GM18867 (cell line): ENCODE data around the gene MDM4.
"Not testable (repeated sequence)": the region's sequence is repeated elsewhere in the genome, so short reads cannot be mapped to it uniquely, and the experiment has no call there.

Experiments used
- ATAC-seq: cut with Tn5 transposase; IDR thresholded peaks from one replicate; pipeline ENCODE4 v1.9.1; 2021; ENCODE audit warnings: mild to moderate bottlenecking, moderate library complexity; ENCODE audit not compliant: unreplicated experiment

MDM4 gene

DNA sequence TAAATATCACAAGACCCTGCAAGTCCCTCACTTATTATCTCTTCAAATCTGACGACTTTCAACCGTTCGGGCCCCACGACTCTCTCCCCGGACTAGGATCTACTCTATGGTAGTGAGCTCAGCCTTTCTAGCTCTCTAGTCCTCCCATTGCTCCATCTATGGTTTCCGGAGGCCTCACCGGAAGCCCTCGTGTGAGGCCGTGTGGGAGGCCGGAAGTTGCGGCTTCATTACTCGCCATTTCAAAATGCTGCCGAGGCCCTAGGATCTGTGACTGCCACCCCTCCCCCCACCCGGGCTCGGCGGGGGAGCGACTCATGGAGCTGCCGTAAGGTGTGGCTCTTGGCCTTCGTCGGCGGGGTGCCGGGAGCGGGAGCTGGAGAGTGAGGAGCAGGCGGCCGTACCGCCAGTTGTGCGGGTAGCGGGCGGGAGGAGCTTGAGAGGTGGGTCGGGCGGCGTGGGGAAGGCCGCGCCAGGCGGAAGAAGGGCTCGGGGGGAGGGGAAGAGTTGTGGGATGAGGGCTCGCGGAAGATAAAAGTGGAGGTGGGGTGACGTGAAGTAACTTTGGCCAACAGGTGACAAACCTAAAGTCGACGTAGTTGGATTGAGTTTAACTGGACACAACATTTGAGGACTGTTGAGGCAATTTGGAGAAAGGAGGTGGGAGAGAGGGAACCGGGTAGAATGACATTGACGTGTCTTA is at the start of gene MDM4:
Gene MDM4, plus strand, starts transcription at position 227 of the 700 bp plus-strand sequence. CDS start 9,113 bp downstream, outside the sequence.
- peak; percentile 72 for ATAC-seq

- ATAC-seq, result no peak
These were observed 49.5 kb upstream of the MDM4 start for GRCh38 chr1:204466416-204467405.

- no peak for ATAC-seq
These were observed 48.0 kb upstream of the MDM4 start for GRCh38 chr1:204468206-204468605.

- ATAC-seq, result no peak
These were observed 47.4 kb upstream of the MDM4 start for GRCh38 chr1:204468766-204469302.

GRCh38 chr1:204469304-204469703 is 46.9 kb upstream of the MDM4 start:
- no peak for ATAC-seq

DNA sequence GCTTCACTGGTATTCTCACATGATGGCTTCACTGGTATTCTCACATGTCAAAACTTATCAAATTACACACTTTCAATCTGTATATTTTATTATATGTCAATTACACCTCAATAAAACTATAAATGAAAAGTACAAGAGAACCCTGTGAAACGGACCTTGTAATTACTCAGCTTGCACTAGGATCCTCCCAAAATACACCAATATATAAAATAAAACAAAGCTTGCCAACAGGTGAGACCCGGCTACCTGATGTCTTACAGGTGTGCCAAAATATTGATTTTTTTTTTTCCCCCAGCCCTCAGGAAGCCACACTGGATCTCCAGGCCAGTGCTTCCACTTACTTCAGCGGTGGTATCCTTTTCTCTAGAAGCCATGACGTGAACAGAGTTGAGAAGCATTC is 44.5 kb upstream of the MDM4 start:
- no peak for ATAC-seq

- no peak for ATAC-seq
These were observed 43.5 kb upstream of the MDM4 start for GRCh38 chr1:204472660-204473059.

GRCh38 chr1:204473400-204473965 is 42.7 kb upstream of the MDM4 start:
- no peak for ATAC-seq

DNA sequence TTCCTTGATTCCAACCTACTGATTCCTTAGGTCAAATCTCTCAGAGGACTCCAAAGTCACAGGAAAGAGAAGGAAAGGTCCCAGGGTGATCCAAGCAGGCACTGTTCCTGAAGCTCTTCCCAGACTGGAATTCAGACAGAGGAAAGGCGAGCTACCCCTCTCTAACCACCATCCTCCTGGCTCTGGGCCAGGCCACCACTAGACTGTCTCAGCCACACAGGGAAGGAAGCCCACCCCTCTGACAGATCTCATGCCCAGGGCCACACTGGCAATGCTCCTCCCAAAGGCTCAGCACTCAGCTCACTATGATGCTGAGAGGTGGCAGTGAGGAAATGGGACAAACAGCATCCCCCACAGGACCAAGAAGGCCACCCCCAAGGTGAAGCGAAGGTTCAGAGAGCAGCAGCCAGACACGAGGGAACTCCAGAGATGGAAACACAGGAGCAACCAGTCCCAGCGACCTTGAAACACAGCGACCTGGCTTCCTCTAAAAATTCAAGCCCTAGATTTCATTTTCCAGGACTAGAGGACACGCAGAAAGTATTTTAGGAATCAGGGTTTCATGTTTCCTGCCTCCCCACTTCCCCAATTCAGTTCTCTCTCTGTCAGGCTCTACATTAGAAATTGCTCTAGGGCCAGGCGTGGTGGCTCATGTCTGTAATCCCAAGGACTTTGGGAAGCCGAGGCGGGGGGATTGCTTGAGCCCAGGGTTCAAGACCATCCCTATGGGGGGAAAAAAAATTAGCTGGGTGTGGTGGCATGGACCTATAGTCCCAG is 40.4 kb upstream of the MDM4 start:
- ATAC-seq, result no peak

GRCh38 chr1:204476563-204476962 is 39.6 kb upstream of the MDM4 start:
- ATAC-seq, result no peak

DNA sequence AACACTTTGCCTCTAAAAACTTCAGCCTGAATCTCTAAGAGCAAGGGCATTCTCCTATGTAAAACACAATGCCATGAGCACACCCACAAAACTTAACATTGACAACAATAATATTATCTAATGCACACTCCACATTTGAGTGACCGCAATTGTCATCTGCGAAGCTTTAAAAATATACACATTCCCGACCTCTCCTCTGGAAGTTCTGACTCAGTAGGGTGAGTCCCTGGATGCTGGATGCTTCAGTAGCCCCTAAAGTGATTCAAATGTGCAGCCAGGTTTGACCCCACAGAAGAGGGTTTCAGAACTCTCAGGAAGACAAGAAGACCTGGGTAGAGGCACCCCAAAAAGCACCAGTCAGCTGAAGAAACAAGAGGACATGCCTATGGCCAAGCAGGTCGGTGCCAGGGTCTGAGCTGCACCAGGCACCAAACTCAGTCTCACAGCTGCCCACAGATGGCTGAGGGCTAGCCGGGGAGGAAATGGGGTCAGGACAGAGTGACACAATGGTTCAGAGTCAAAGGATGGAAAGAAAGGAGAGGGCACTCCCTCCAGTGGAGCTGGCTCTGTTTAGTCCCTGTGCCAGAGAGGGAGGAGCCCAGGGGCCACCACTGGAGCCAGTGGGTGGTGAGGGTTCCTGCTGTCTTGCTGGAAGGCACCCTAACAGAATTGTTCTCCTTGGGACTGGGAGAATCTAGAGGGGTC is 39.0 kb upstream of the MDM4 start:
- no peak for ATAC-seq

DNA sequence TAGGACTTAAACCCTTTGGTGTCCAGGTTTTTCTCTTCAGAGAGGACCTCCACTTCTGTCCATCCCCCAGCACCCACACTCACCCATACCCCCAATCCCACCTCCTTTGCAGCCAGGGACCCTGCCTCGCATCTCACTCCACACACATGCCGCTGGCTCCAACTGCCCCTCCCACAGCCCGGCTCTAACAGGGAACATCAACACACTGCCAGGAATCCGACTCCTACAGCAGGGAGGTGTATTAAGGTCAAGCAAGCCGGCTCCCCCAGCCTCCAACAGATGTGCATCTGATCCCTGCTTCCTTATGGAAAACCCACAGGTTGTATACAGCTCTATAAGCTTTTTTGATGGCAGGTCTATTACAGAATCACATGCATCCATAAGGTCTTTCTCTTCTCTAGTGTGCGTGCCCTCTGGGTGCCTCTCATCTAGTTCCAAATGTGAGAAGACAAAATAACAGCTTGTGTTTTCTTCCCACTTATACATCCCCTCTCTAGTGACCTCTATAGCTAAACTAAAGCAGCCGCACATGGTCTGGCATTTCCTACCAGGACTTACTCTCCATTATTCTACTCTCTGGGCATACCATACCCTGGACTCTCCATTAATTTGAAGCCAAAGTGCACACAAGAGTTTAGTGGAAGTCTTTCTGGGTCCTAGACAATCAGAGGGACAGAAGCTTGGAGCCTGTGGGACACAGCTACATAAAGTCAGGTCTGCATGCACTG is 37.9 kb upstream of the MDM4 start:
- ATAC-seq, result no peak

- ATAC-seq, result no peak
These were observed 37.3 kb upstream of the MDM4 start for GRCh38 chr1:204478921-204479320.

GRCh38 chr1:204479387-204480136 is 36.6 kb upstream of the MDM4 start:
- no peak for ATAC-seq

GRCh38 chr1:204480515-204480914 is 35.7 kb upstream of the MDM4 start:
- ATAC-seq, result peak; percentile 49

- no peak for ATAC-seq
These were observed 32.4 kb upstream of the MDM4 start for GRCh38 chr1:204483791-204484190.

- not testable (repeated sequence) for ATAC-seq
These were observed 29.5 kb upstream of the MDM4 start for GRCh38 chr1:204486513-204487255.

GRCh38 chr1:204487256-204487615 is 29.0 kb upstream of the MDM4 start:
- no peak for ATAC-seq
